Activated CD4-positive, alpha-beta T cell treated with anti-CD3 and anti-CD28 coated beads, Interleukin-2, amount 10 ng/mL, durations not matched to agents 24 days and 14 days (primary cell): Measurements from ENCODE around the gene EFEMP1. TPM values are rescaled to one million over a fixed set of nuclear protein-coding genes. Genes with fewer than 3 reads are reported as not detected.

Source experiments
- DNase-seq: peaks from one replicate; pipeline ENCODE4 v3.0.0; 2022
- H3K27ac Mint-ChIP-seq: one replicate; pipeline ENCODE4 v1.8.0; 2022; ENCODE audit warnings: mild to moderate bottlenecking, mixed read lengths
- H3K27me3 Mint-ChIP-seq: one replicate; pipeline ENCODE4 v1.8.0; 2022; ENCODE audit warnings: mixed read lengths
- H3K36me3 Mint-ChIP-seq: one replicate; pipeline ENCODE4 v1.8.0; 2022; ENCODE audit warnings: low read depth, mild to moderate bottlenecking, mixed read lengths
- H3K4me1 Mint-ChIP-seq: one replicate; pipeline ENCODE4 v1.8.0; 2021; ENCODE audit warnings: mixed read lengths
- H3K4me3 Mint-ChIP-seq: one replicate; pipeline ENCODE4 v1.8.0; 2022; ENCODE audit warnings: mild to moderate bottlenecking, moderate library complexity, mixed read lengths
- H3K9me3 Mint-ChIP-seq: one replicate; pipeline ENCODE4 v1.8.0; 2021; ENCODE audit warnings: mixed read lengths
- intact Hi-C: fragments of 100-400 bp; cut with micrococcal nuclease; formaldehyde crosslinking; loops from one replicate; pipeline ENCODE4 v1.15.1; 2023
- total RNA-seq: library from RNA; stranded (reverse); gene quantifications from 2 replicates; pipeline ENCODE4 v1.2.3, GENCODE V29; 2022

EFEMP1 gene
- total RNA-seq, 1 donor from 2014 or later: not detected

- DNase-seq: no peak
- no peak overlapping the region for H3K4me3 Mint-ChIP-seq
- H3K27me3 Mint-ChIP-seq: peaks cover 4% of the 10 kb centered on the region
- H3K36me3 Mint-ChIP-seq: no peaks in the 10 kb centered on the region
- no peak overlapping the region for H3K27ac Mint-ChIP-seq
- intact Hi-C loops: no loop called here
- no peaks in the 10 kb centered on the region for H3K4me1 Mint-ChIP-seq
- no peaks in the 10 kb centered on the region for H3K9me3 Mint-ChIP-seq
These were observed 26.0 kb upstream of the EFEMP1 start for GRCh38 chr2:55949613-55950012.

DNA sequence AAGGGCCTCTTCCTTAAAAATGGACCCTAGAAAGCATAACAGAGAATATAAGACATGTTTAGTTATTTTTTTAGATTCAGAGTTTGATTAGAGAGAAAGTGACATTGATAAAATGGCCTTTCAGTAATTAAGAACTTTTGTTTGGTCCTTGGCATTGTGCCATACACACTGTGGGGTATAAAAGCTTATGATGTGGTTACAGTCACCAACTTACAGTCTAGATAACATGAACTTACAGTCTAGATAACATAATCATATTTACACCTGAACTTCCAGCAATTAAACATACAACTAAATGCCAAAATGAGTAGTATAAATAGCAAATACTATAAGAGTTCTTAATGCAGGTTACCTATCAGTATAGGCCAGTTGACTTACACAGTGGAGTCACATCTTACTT, 25.6 kb upstream of the EFEMP1 start:
- H3K9me3 Mint-ChIP-seq: no peaks in the 10 kb centered on the region
- no peak overlapping the region for H3K4me3 Mint-ChIP-seq
- no peak overlapping the region for H3K27ac Mint-ChIP-seq

DNA sequence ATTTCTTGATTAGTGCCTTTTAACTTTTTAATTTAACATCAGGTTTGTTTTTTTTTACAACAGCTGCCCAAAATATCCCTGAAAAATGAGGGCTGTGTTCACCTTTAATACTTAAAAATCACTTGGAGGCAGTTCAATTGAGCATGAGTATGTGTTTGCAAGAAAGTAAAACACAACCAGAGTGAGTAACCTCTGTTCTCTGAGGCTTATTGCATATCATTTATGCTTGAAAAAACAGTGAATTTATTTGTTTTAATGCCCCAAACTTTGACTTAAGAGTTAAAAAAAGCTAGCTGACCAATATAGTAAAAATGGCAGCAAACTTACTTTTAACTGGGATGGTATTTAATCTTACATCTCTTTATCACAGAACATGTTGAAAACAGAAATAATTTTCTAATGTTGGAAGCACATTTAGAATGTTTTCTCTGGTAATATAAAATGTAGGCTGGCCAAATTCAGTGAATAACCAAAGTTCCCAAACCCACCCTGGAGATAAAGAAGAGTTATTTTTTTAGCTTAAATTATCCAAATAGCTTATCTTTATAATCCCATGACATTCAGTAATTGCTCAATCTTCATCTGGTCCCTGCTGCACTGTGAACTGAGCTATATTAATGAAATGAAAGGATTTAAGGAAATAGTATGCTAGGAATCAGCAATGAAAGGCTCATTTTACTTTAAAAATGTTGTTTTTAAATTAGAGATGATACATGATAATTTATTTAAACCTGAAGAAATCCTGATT, 24.8 kb upstream of the EFEMP1 start:
- no peaks in the 10 kb centered on the region for H3K9me3 Mint-ChIP-seq
- H3K4me1 Mint-ChIP-seq: peaks cover 1% of the 10 kb centered on the region
- intact Hi-C loops: no loop called here
- H3K36me3 Mint-ChIP-seq: no peaks in the 10 kb centered on the region
- no peak for DNase-seq
- H3K27ac Mint-ChIP-seq: no peak overlapping the region
- H3K27me3 Mint-ChIP-seq: peaks cover 4% of the 10 kb centered on the region
- H3K4me3 Mint-ChIP-seq: no peak overlapping the region

More for the DNA sequence above, 25.6 kb upstream of the EFEMP1 start:
- no peak for DNase-seq
- Mint-ChIP-seq H3K36me3 (no peaks in the 10 kb centered on the region), H3K4me1 (no peaks in the 10 kb centered on the region), H3K27me3 (peaks cover 4% of the 10 kb centered on the region)
- intact Hi-C loops: no loop called here

- H3K4me1 Mint-ChIP-seq: peaks cover 2% of the 10 kb centered on the region
- intact Hi-C loops: no loop called here
- peaks cover 4% of the 10 kb centered on the region for H3K27me3 Mint-ChIP-seq
These were observed 24.2 kb upstream of the EFEMP1 start for GRCh38 chr2:55947752-55948151.

GRCh38 chr2:55946793-55947192, 23.2 kb upstream of the EFEMP1 start:
- peaks cover 2% of the 10 kb centered on the region for H3K4me1 Mint-ChIP-seq
- intact Hi-C loops: no loop called here
- H3K36me3 Mint-ChIP-seq: no peaks in the 10 kb centered on the region
- H3K27me3 Mint-ChIP-seq: peaks cover 4% of the 10 kb centered on the region
- no peak overlapping the region for H3K27ac Mint-ChIP-seq
- no peaks in the 10 kb centered on the region for H3K9me3 Mint-ChIP-seq
- no peak overlapping the region for H3K4me3 Mint-ChIP-seq
- no peak for DNase-seq

More at GRCh38 chr2:55947752-55948151, 24.2 kb upstream of the EFEMP1 start:
- Mint-ChIP-seq H3K36me3 (no peaks in the 10 kb centered on the region), H3K27ac (no peak overlapping the region), H3K9me3 (no peaks in the 10 kb centered on the region), H3K4me3 (no peak overlapping the region)
- DNase-seq: no peak

DNA sequence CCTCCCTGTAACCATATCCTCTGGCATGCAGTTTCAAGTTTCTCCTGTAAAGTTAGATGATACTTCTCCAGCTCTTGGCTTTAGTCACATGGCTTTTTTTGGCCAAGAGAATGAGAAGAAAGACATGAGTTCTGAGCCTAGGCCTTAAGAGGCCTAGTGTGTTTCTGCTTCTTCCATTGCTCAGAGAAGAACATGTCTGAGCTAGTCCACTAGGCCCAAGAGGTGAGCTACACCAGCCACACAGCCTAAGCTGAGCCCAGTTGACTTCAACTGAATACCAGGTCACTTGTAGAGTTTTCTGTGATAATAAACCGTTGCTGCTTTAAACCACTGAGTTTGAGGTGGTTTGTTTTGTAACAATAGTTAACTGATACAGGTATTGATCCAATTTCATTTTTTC, 19.9 kb upstream of the EFEMP1 start:
- no peak for DNase-seq
- Mint-ChIP-seq H3K4me3 (no peak overlapping the region), H3K4me1 (peaks cover 2% of the 10 kb centered on the region), H3K36me3 (no peaks in the 10 kb centered on the region), H3K27me3 (peaks cover 4% of the 10 kb centered on the region), H3K9me3 (no peaks in the 10 kb centered on the region), H3K27ac (no peak overlapping the region)
- intact Hi-C loops: no loop called here

DNA sequence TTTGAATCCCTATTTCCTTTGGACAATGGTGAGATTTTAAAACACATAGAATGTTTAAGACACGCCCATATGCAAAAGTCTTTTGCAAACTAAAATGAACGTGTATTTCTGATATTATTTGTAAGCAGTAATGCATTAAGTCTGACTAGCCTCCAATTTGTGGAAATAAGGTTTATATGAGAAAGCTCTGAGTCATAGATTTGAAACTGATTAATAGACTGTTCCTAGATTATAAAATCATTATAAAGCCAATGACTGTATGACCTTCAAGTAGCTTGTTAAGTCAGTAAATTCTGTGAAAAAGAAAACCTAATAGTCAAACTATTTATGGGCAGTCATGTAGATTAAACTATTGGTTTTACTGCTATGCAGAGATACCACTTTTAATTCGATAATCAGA, 12.8 kb upstream of the EFEMP1 start:
- intact Hi-C loops: no loop called here
- DNase-seq: no peak
- no peaks in the 10 kb centered on the region for H3K4me1 Mint-ChIP-seq
- no peaks in the 10 kb centered on the region for H3K27me3 Mint-ChIP-seq
- H3K36me3 Mint-ChIP-seq: no peaks in the 10 kb centered on the region
- no peak overlapping the region for H3K27ac Mint-ChIP-seq
- no peaks in the 10 kb centered on the region for H3K9me3 Mint-ChIP-seq
- H3K4me3 Mint-ChIP-seq: no peak overlapping the region

DNA sequence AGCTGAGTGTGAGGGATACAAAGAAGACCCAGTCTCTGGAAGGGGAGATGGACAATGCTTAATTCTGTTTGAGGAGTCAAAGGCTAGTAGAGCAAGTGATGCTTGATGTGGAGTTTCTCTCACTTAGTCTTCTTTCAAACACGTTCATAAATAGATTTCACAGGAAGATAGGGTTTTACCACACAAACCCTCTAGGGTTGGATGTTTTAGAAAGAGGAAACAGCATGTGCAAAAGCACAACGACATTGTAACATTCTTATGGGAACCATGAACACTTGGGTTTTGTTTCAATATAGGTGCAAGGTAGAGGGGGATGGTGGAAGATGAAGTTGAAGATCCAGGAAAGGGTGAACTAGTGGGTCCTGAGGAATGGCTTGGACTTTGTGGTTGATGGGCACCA, 10.8 kb upstream of the EFEMP1 start:
- no peaks in the 10 kb centered on the region for H3K4me1 Mint-ChIP-seq
- no peak for DNase-seq
- no peaks in the 10 kb centered on the region for H3K27me3 Mint-ChIP-seq
- H3K36me3 Mint-ChIP-seq: no peaks in the 10 kb centered on the region
- intact Hi-C loops: no loop called here
- no peak overlapping the region for H3K27ac Mint-ChIP-seq
- no peak overlapping the region for H3K4me3 Mint-ChIP-seq
- no peaks in the 10 kb centered on the region for H3K9me3 Mint-ChIP-seq

DNA sequence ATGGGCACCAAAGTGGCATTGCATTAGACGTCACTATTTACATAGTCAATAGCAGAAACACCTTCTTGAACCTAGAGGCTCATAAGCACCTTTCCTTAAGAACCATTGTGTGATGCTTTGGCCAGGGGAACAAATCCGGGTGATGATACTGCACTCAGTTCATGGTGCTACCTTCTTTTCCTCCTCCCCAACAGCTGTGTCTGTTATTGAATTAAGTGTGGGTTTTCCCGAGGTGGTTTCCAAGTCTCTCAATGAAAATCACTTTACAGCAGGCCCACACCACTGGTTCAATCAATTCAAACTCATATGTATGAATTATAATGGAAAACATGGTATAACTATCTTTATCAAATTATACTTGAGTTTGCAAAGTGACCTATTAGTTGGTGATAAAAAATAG, 9.3 kb upstream of the EFEMP1 start:
- H3K27ac Mint-ChIP-seq: no peak overlapping the region
- no peaks in the 10 kb centered on the region for H3K9me3 Mint-ChIP-seq
- DNase-seq: no peak
- H3K36me3 Mint-ChIP-seq: no peaks in the 10 kb centered on the region
- H3K4me3 Mint-ChIP-seq: no peak overlapping the region
- H3K27me3 Mint-ChIP-seq: no peaks in the 10 kb centered on the region
- no peaks in the 10 kb centered on the region for H3K4me1 Mint-ChIP-seq
- intact Hi-C loops: no loop called here

- Mint-ChIP-seq H3K4me3 (no peak overlapping the region), H3K9me3 (no peaks in the 10 kb centered on the region), H3K4me1 (no peaks in the 10 kb centered on the region), H3K27ac (no peak overlapping the region), H3K36me3 (no peaks in the 10 kb centered on the region), H3K27me3 (peaks cover 7% of the 10 kb centered on the region)
- intact Hi-C loops: no loop called here
- no peak for DNase-seq
These were observed 7.7 kb upstream of the EFEMP1 start for GRCh38 chr2:55931281-55931680.

- no peaks in the 10 kb centered on the region for H3K36me3 Mint-ChIP-seq
- DNase-seq: no peak
- H3K27me3 Mint-ChIP-seq: peaks cover 14% of the 10 kb centered on the region
- no peak overlapping the region for H3K4me3 Mint-ChIP-seq
- H3K4me1 Mint-ChIP-seq: no peaks in the 10 kb centered on the region
- H3K27ac Mint-ChIP-seq: no peak overlapping the region
- H3K9me3 Mint-ChIP-seq: no peaks in the 10 kb centered on the region
- intact Hi-C loops: no loop called here
These were observed 5.9 kb upstream of the EFEMP1 start for GRCh38 chr2:55929476-55929875.

- no peak overlapping the region for H3K4me3 Mint-ChIP-seq
- no peaks in the 10 kb centered on the region for H3K9me3 Mint-ChIP-seq
- H3K4me1 Mint-ChIP-seq: no peaks in the 10 kb centered on the region
- H3K27me3 Mint-ChIP-seq: peaks cover 36% of the 10 kb centered on the region
- no peak overlapping the region for H3K27ac Mint-ChIP-seq
- DNase-seq: no peak
- intact Hi-C loops: no loop called here
- no peaks in the 10 kb centered on the region for H3K36me3 Mint-ChIP-seq
These were observed 3.4 kb upstream of the EFEMP1 start for GRCh38 chr2:55926974-55927373.

GRCh38 chr2:55926246-55926645, 2.7 kb upstream of the EFEMP1 start:
- no peak for DNase-seq
- H3K36me3 Mint-ChIP-seq: no peaks in the 10 kb centered on the region
- H3K4me1 Mint-ChIP-seq: no peaks in the 10 kb centered on the region
- H3K27me3 Mint-ChIP-seq: peaks cover 41% of the 10 kb centered on the region
- intact Hi-C loops: no loop called here
- H3K9me3 Mint-ChIP-seq: no peaks in the 10 kb centered on the region
- no peak overlapping the region for H3K27ac Mint-ChIP-seq
- no peak overlapping the region for H3K4me3 Mint-ChIP-seq

DNA sequence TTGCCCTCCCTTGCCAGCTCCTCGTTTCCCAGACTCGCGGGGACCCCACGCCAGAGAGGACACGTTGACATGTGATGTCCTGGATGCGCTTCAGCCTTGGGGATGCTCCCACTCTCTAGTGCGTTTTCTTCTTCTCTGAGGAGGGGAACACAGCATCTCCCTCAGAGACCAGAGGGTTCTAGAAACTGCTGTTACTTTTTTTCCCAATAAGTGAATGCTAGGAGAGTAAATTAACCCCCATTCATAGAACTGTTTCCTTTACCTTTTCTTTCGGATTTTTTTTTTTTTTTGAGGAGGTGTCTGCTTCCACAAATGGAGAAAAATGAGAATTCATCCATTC, 370 bp upstream of the EFEMP1 start:
- no peak for DNase-seq
- intact Hi-C loops: no loop called here
- H3K4me1 Mint-ChIP-seq: no peaks in the 10 kb centered on the region
- no peaks in the 10 kb centered on the region for H3K9me3 Mint-ChIP-seq
- no peak overlapping the region for H3K4me3 Mint-ChIP-seq
- no peak overlapping the region for H3K27ac Mint-ChIP-seq
- H3K27me3 Mint-ChIP-seq: peaks cover 47% of the 10 kb centered on the region
- H3K36me3 Mint-ChIP-seq: no peaks in the 10 kb centered on the region

GRCh38 chr2:55922291-55922907, 1.2 kb downstream of the EFEMP1 start:
- intact Hi-C loops: no loop called here
- no peaks in the 10 kb centered on the region for H3K4me1 Mint-ChIP-seq
- no peaks in the 10 kb centered on the region for H3K9me3 Mint-ChIP-seq
- no peak for DNase-seq
- H3K4me3 Mint-ChIP-seq: no peak overlapping the region
- H3K36me3 Mint-ChIP-seq: no peaks in the 10 kb centered on the region
- H3K27me3 Mint-ChIP-seq: peaks cover 47% of the 10 kb centered on the region
- no peak overlapping the region for H3K27ac Mint-ChIP-seq
